BJ (cell line): Measurements from ENCODE around the gene LAD1. TPM values are rescaled to one million over a fixed set of nuclear protein-coding genes. Genes with fewer than 3 reads are reported as not detected.

ENCODE experiments used
- CTCF ChIA-PET: fragments of 350-600 bp; formaldehyde crosslinking; extraction: SDS; loops from one replicate; lab custom pipeline; 2021; ENCODE audit warnings: antibody characterized with exemption, inconsistent platforms; lab: Yijun Ruan, JAX
- POLR2A ChIA-PET: fragments of 300-600 bp; sonication (Branson Sonifier 250); formaldehyde crosslinking; extraction: SDS; loops from one replicate; lab custom pipeline; 2021; ENCODE audit warnings: antibody characterized with exemption; lab: Charles Lee
- DNase-seq: peaks from one replicate; pipeline ENCODE4 v3.0.0-alpha.2; 2011; ENCODE audit warnings: low read depth
- H3K27me3 ChIP-seq: 2 replicates; pipeline ENCODE4 v1.6.0; 2011; ENCODE audit warnings: low read length; ENCODE audit not compliant: control insufficient read depth, insufficient read depth
- H3K36me3 ChIP-seq: 2 replicates; pipeline ENCODE4 v1.5.1; 2011; ENCODE audit warnings: low read length; ENCODE audit not compliant: control insufficient read depth, insufficient read depth
- H3K4me3 ChIP-seq: 2 replicates; pipeline ENCODE4 v1.5.1; 2011; ENCODE audit warnings: low read depth, mild to moderate bottlenecking, control low read depth, low read length
- CTCF ChIP-seq: IDR thresholded peaks from 2 replicates; pipeline ENCODE4 v1.5.1; 2011; ENCODE audit warnings: low read depth, mild to moderate bottlenecking, control low read depth, inconsistent platforms, low read length, moderate library complexity; ENCODE audit not compliant: insufficient read depth
- polyA plus RNA-seq: library from polyadenylated mRNA; depleted of rRNA; stranded (reverse); fragments of >200 nt; gene quantifications from 2 replicates; pipeline ENCODE4 v1.2.3, GENCODE V29; 2011

Gene LAD1
- polyA plus RNA-seq, 1 experiment = not detected

DNA sequence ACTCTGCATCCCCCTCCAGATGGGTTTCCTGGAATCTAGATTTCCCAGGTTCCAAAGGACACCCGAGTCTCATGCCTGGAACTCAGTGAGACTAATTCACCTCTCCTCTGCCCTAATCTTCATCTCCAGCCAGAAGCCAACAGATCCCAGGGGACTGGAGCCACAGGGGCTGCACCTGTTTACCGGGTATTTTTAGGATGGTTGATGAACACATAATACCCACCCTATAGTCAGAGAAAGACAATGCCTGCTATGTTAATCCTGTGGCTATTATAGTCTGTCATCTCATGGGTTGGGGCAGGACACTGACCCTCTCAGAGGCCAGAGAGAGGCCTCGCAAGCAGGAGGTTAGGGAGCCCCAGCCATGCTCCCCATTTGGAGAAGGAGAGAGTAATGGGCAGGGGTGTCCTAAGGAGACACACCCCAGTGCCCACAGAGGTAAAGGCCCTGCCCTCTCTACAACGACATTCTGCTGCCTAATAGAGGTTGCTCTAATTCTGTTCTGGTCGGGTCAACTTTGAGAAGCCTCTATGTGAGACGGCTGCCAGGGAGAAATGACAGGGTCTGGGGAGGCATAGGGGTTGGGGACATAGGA, 23.4 kb upstream of the LAD1 start:
- Histone ChIP-seq H3K36me3 (no peaks in the 10 kb centered on the region), H3K27me3 (peaks cover 14% of the 10 kb centered on the region; the same call in 1 of the 2 replicates), H3K4me3 (no peak overlapping the region)
- ChIA-PET CTCF (interaction anchor here (1.6 to 2.7 kb wide), 2 partner anchors 13 to 15 kb away, joined by 4 to 17 read pairs; no protein-coding TSS in a partner anchor), POLR2A (no interaction called here)
- TF ChIP-seq CTCF = no peak
- no peak for DNase-seq

DNA sequence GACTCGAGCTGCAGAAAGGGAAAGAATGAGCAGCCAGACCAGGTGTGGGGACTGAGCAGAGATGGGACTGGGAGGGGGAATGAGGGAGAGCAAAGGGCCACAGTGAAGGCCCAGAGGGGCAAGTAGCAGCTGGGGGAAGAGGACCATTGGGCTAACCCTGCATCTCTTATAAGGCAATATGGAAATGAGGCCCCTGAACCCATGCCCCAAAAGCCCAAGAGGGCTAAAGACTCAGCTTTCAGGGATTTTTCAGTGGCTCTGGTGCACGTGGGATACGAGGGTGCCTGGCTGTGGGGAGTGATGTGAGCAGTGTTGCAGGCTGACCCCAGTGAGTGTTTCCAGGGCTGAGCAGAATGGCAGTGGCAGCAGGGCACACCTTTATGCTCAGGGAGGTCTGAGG, 22.9 kb upstream of the LAD1 start:
- H3K27me3 ChIP-seq = peaks cover 17% of the 10 kb centered on the region
- ChIA-PET CTCF (interaction anchor here (1.6 to 2.7 kb wide), 2 partner anchors 14 to 15 kb away, joined by 4 to 17 read pairs; no protein-coding TSS in a partner anchor), POLR2A (interaction anchor here (0.6 kb wide), 1 partner anchor 109 kb away, joined by 3 read pairs; no protein-coding TSS in a partner anchor)
- no peak for DNase-seq
- no peak overlapping the region for H3K4me3 ChIP-seq
- TF ChIP-seq CTCF = no peak
- H3K36me3 ChIP-seq = no peaks in the 10 kb centered on the region

- POLR2A ChIA-PET = no interaction called here
- DNase-seq = no peak
- no peak overlapping the region for H3K4me3 ChIP-seq
- CTCF ChIA-PET = interaction anchor here (0.6 to 2.7 kb wide), 4 partner anchors 12 to 59 kb away, joined by 4 to 17 read pairs (median 4); no protein-coding TSS in a partner anchor
- H3K27me3 ChIP-seq = peaks cover 19% of the 10 kb centered on the region
- H3K36me3 ChIP-seq = no peaks in the 10 kb centered on the region
- TF ChIP-seq CTCF = no peak
Measured at GRCh38 chr1:201421041-201421440, 21.9 kb upstream of the LAD1 start.

DNA sequence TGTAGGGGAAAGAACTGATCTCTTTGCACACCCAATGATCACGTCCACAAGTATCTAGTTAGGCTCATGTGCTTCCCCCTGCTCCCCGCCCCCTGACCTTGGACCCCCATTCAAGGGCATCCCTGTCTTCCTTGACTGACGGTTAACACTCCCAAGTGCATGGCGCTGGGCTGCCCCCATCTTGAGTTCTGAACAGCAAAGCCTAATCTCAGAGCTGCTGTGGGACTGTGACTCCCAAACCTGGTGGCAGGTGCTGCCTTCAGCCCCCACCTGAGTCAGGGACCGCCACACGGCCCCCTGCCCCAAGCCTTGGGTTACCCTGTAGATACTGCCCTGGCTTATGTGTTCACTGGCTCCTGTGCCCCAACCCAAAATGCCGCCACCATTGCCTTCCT, 21.5 kb upstream of the LAD1 start:
- H3K27me3 ChIP-seq = peaks cover 21% of the 10 kb centered on the region
- H3K4me3 ChIP-seq = no peak overlapping the region
- POLR2A ChIA-PET = no interaction called here
- no peak for TF ChIP-seq CTCF
- CTCF ChIA-PET = interaction anchor here (1.0 to 2.7 kb wide), 6 partner anchors 10 to 167 kb away, joined by 3 to 17 read pairs (median 4); no protein-coding TSS in a partner anchor
- DNase-seq = no peak
- no peaks in the 10 kb centered on the region for H3K36me3 ChIP-seq

- ChIA-PET POLR2A (no interaction called here), CTCF (interaction anchor here (0.9 to 2.7 kb wide), 8 partner anchors 9 to 166 kb away, joined by 3 to 17 read pairs (median 3); no protein-coding TSS in a partner anchor)
- Histone ChIP-seq H3K4me3 (no peak overlapping the region), H3K36me3 (no peaks in the 10 kb centered on the region), H3K27me3 (peaks cover 23% of the 10 kb centered on the region)
- TF ChIP-seq CTCF = no peak
- no peak for DNase-seq
Measured at GRCh38 chr1:201419746-201420607, 20.9 kb upstream of the LAD1 start.
